K562 (cell line): ENCODE measurements around the gene PTPN12. TPM values are rescaled to one million over a fixed set of nuclear protein-coding genes. Genes with fewer than 3 reads are reported as not detected.

Source experiments
- ATAC-seq: fragments of 200-7000 bp; cut with Tn5 transposase; 3 replicates; pipeline ENCODE4 v1.9.1; 2020; ENCODE audit warnings: moderate library complexity
- BruUV-seq: library from RNA; stranded (reverse); fragments of 400-500 nt; replicated peaks from 2 replicates; lab custom pipeline; 2021; lab: Mats Ljungman, UMichigan
- CTCF ChIA-PET: fragments of 300-600 bp; formaldehyde crosslinking; extraction: SDS; loops from one replicate; lab custom pipeline; 2021; ENCODE audit warnings: low intra/inter-chr PET ratio; lab: Yijun Ruan, JAX
- POLR2A ChIA-PET: fragments of 300-600, 350-650 bp; sonication (Branson Sonifier 250); formaldehyde crosslinking; extraction: SDS; loops from one replicate; lab custom pipeline; 2021; ENCODE audit warnings: antibody characterized with exemption, inconsistent platforms; lab: Yijun Ruan, JAX
- DNase-seq, 4 experiments: peaks; one replicate each; pipeline versions ENCODE4 v3.0.0 to v3.0.0-alpha.2; 2011 to 2018; ENCODE audit warnings: low spot score in 3 of 4, mixed read lengths in 3 of 4; ENCODE audit errors: extremely low read depth in 1 of 4
- FAIRE-seq: peaks from 2 replicates; lab custom pipeline; 2011; peaks lifted over from hg19 to GRCh38; lab: Jason Lieb, UNC
- H2AFZ ChIP-seq: 2 replicates; pipeline ENCODE4 v1.6.0; 2011; ENCODE audit warnings: low read depth, low read length, control low read depth, inconsistent platforms
- H3K27ac ChIP-seq: fragments of 200-600 bp; 3 replicates; pipeline ENCODE4 v1.8.0; 2011; ENCODE audit warnings: low read depth, mild to moderate bottlenecking, control low read depth, inconsistent platforms, low read length, moderate library complexity, mixed read lengths; ENCODE audit errors: extremely low read depth
- H3K27me3 ChIP-seq, 2 experiments: fragments of 300-600 bp in 1 of 2; 2 replicates in 1 of 2; 3 replicates in 1 of 2; pipeline versions ENCODE4 v1.6.0 to v1.8.0; 2011; ENCODE audit warnings: inconsistent platforms in 2 of 2, low read length in 2 of 2, mild to moderate bottlenecking in 1 of 2, mixed read lengths in 1 of 2, moderate library complexity in 1 of 2; ENCODE audit not compliant: control insufficient read depth in 2 of 2, insufficient read depth in 2 of 2
- H3K36me3 ChIP-seq: fragments of 300-600 bp; 3 replicates; pipeline ENCODE4 v1.8.0; 2011; ENCODE audit warnings: mild to moderate bottlenecking, low read length, inconsistent platforms; ENCODE audit not compliant: control insufficient read depth, insufficient read depth
- H3K4me1 ChIP-seq, 2 experiments: fragments of 200-600 bp in 1 of 2; replicated peaks in 1 of 2; 2 replicates in 1 of 2; 3 replicates in 1 of 2; pipeline versions ENCODE4 v1.5.1 to v1.8.0; 2011; ENCODE audit warnings: inconsistent platforms in 2 of 2, low read length in 2 of 2, mild to moderate bottlenecking in 1 of 2, mixed read lengths in 1 of 2, moderate library complexity in 1 of 2; ENCODE audit not compliant: control insufficient read depth in 2 of 2, insufficient read depth in 2 of 2
- H3K4me2 ChIP-seq: 2 replicates; pipeline ENCODE4 v1.6.1; 2011; ENCODE audit warnings: low read length, control low read depth, inconsistent platforms, mixed read lengths; ENCODE audit not compliant: insufficient read depth
- H3K4me3 ChIP-seq: fragments of 200-600 bp; sonication (generic), shearing (Covaris generic); 2 replicates; pipeline ENCODE4 v1.5.1; 2016; ENCODE audit warnings: control low read depth, inconsistent platforms
- H3K79me2 ChIP-seq: fragments of 200-600 bp; 3 replicates; pipeline ENCODE4 v1.8.0; 2011; ENCODE audit warnings: low read length, inconsistent platforms; ENCODE audit not compliant: control insufficient read depth, insufficient read depth
- H3K9ac ChIP-seq, 2 experiments: 2 replicates each; pipeline versions ENCODE4 v1.6.0 to v1.6.1; 2011; ENCODE audit warnings: low read depth in 2 of 2, low read length in 2 of 2, control low read depth in 1 of 2, inconsistent platforms in 1 of 2, mild to moderate bottlenecking in 1 of 2, mixed read lengths in 1 of 2; ENCODE audit not compliant: insufficient read depth in 1 of 2
- H3K9me1 ChIP-seq: one replicate; pipeline ENCODE4 v1.6.0; 2011; ENCODE audit warnings: inconsistent platforms, mild to moderate bottlenecking, low read length, moderate library complexity; ENCODE audit not compliant: control insufficient read depth, insufficient read depth
- H3K9me3 ChIP-seq: replicated peaks from 2 replicates; pipeline ENCODE4 v1.5.1; 2011; ENCODE audit warnings: low read depth, low read length, inconsistent platforms; ENCODE audit not compliant: control insufficient read depth, insufficient read depth
- H4K20me1 ChIP-seq: replicated peaks from 2 replicates; pipeline ENCODE4 v1.6.1; 2011; ENCODE audit warnings: low read length, inconsistent platforms, mixed read lengths; ENCODE audit not compliant: control insufficient read depth, insufficient read depth
- ARID2 ChIP-seq: fragments of 450-650 bp; IDR thresholded peaks from 2 replicates; pipeline ENCODE4 v1.6.1; 2017; ENCODE audit warnings: antibody characterized with exemption, mild to moderate bottlenecking
- CCAR2 ChIP-seq: fragments of 200-400 bp; formaldehyde crosslinking; IDR thresholded peaks from 2 replicates; pipeline ENCODE4 v1.6.1; 2017; ENCODE audit warnings: mild to moderate bottlenecking, low read depth, low read length
- PYGO2 ChIP-seq: fragments of 450-650 bp; IDR thresholded peaks from 2 replicates; pipeline ENCODE4 v1.6.1; 2016; ENCODE audit warnings: mild to moderate bottlenecking, missing genetic modification characterization, moderate library complexity, missing compliant biosample characterization
- RB1 ChIP-seq: fragments of 450-650 bp; IDR thresholded peaks from 2 replicates; pipeline ENCODE4 v1.6.1; 2017; ENCODE audit warnings: low read depth, mild to moderate bottlenecking
- RBM15 ChIP-seq: fragments of 200-400 bp; formaldehyde crosslinking; IDR thresholded peaks from 2 replicates; pipeline ENCODE4 v1.6.1; 2018; ENCODE audit warnings: mild to moderate bottlenecking, low read length, moderate library complexity; ENCODE audit not compliant: insufficient read depth
- ZNF212 ChIP-seq: fragments of 450-650 bp; formaldehyde crosslinking; IDR thresholded peaks from 2 replicates; pipeline ENCODE4 v1.4.0; 2020; ENCODE audit warnings: mild to moderate bottlenecking
- ZNF23 ChIP-seq: fragments of 250-450 bp; sonication (Bioruptor Pico); IDR thresholded peaks from 2 replicates; pipeline ENCODE4 v1.4.0; 2020; ENCODE audit warnings: mild to moderate bottlenecking
- ZNF316 ChIP-seq: fragments of 450-650 bp; IDR thresholded peaks from 2 replicates; pipeline ENCODE4 v1.6.1; 2016
- ZNF431 ChIP-seq: sonication (generic); formaldehyde crosslinking; IDR thresholded peaks from 2 replicates; pipeline ENCODE4 v1.8.0; 2022; ENCODE audit warnings: mild to moderate bottlenecking, missing genetic modification reagents
- ZNF507 ChIP-seq: conservative IDR thresholded peaks from 2 replicates; pipeline ENCODE4 v1.6.1; 2017; ENCODE audit warnings: missing genetic modification characterization, missing compliant biosample characterization
- WGBS: fragments of 100-300 bp; shearing (Covaris generic); methylation state at CpG from one replicate; pipeline ENCODE4 v1.1.6; 2016; ENCODE audit warnings: low coverage, mixed read lengths; ENCODE audit not compliant: insufficient coverage; ENCODE audit errors: missing lambda C conversion rate; 5-methylcytosine and 5-hydroxymethylcytosine counted together
- in situ Hi-C: fragments of 300-500 bp; cut with MboI; formaldehyde crosslinking; loops from 4 replicates; pipeline ENCODE4 v1.15.0; 2018; ENCODE audit warnings: inconsistent platforms, mixed read lengths
- intact Hi-C: fragments of 100-400 bp; cut with micrococcal nuclease; formaldehyde crosslinking; loops from 2 replicates; pipeline ENCODE4 v1.14.2; 2022
- polyA plus RNA-seq, 8 experiments: library from polyadenylated mRNA; depleted of rRNA in 4 of 8; stranded (reverse) in 5 of 8; unstranded in 3 of 8; fragments of >200 nt; fragmentation: Nextera tagmentation in 2 of 8; fragmentation: Illumina TruSeq in 1 of 8; extraction: Ambion mirVana in 2 of 8; extraction: Trizol in 1 of 8; gene quantifications; 2 replicates each; pipeline versions ENCODE4 v1.2.1 to v1.2.3, GENCODE V29; 2011 to 2014; ENCODE audit warnings: inconsistent platforms in 1 of 8, missing spikeins in 1 of 8
- total RNA-seq, 7 experiments: library from RNA; depleted of rRNA in 6 of 7; stranded (reverse); fragments of >200 nt in 6 of 7; fragmentation: Illumina TruSeq in 2 of 7; extraction: Trizol in 2 of 7; gene quantifications; 2 replicates each; pipeline versions ENCODE4 v1.2.1 to v1.2.3, GENCODE V29; 2011 to 2021; ENCODE audit warnings: low replicate concordance in 1 of 7
- TF ChIP-seq, protein P1 (sequence below), 3 experiments: IDR thresholded peaks in 2 of 3; conservative IDR thresholded peaks in 1 of 3; 2 replicates each; pipeline ENCODE4 v1.5.1; 2011 to 2012; ENCODE audit warnings: low read length in 3 of 3, mild to moderate bottlenecking in 3 of 3, control low read depth in 2 of 3, improper control_type of control experiment in 1 of 3, inconsistent platforms in 1 of 3, low read depth in 1 of 3, mixed read lengths in 1 of 3, moderate library complexity in 1 of 3; ENCODE audit not compliant: insufficient read depth in 2 of 3
- TF ChIP-seq, protein P2 (sequence below): fragments of 250-450 bp; sonication (Bioruptor Pico); IDR thresholded peaks from 2 replicates; pipeline ENCODE4 v1.4.0; 2020; ENCODE audit warnings: mild to moderate bottlenecking, moderate library complexity

Gene PTPN12
- total and polyA plus RNA-seq, 9 of the 15 experiments (the other 6 are each of a cell fraction or from before 2014, with no cell fraction given): 15.3 to 79.8 (median 26.6) TPM

DNA sequence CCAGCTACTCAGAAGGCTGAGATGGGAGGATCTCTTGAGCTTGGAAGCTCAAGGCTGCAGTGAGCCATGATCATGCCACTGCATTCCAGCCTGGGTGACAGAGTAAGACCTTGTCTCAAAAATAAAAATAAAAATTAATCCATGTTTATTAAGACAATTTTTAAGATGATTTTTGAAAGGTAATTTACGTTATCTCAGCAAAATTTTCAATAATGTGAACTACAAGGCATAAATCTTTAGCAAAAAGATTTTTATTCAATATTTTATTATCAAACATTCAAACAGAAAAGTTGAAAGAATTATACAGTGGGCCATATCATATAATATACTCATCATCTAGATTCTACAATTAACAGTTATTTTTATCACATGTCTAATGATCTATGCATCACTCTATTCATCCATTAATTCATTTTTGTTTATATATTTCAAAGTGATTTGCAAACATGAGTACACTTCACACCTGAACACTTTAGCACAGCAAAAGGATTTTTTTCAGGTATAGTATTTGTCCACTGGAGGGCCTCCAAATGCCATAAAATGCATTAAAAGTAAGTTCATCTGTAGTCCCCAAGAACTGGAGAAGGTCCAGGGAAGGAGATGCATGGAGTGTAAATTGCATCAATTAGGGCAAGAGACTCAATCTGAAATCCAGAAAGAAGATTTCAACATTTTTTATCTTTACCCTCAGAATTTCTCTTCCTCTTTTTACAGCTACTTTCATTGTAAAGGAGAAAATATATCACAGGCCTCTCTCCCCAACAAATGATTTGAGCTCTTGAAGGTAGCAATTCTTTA is 120.5 kb downstream of the PTPN12 start (continued):
- TF ChIP-seq ARID2: peak; percentile 77
- peak; percentile 84 for TF ChIP-seq ZNF316
- TF ChIP-seq, protein P1, sequence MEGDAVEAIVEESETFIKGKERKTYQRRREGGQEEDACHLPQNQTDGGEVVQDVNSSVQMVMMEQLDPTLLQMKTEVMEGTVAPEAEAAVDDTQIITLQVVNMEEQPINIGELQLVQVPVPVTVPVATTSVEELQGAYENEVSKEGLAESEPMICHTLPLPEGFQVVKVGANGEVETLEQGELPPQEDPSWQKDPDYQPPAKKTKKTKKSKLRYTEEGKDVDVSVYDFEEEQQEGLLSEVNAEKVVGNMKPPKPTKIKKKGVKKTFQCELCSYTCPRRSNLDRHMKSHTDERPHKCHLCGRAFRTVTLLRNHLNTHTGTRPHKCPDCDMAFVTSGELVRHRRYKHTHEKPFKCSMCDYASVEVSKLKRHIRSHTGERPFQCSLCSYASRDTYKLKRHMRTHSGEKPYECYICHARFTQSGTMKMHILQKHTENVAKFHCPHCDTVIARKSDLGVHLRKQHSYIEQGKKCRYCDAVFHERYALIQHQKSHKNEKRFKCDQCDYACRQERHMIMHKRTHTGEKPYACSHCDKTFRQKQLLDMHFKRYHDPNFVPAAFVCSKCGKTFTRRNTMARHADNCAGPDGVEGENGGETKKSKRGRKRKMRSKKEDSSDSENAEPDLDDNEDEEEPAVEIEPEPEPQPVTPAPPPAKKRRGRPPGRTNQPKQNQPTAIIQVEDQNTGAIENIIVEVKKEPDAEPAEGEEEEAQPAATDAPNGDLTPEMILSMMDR (IDR thresholded peaks at IDR 0.05 in 2 of 3, conservative IDR thresholded peaks at IDR 0.05 in 1 of 3; ENCODE audit: insufficient read depth in 2 of 3, low read depth in 1 of 3, low read length in 3 of 3): peak; percentile 62 to 86 (median 66); a peak in 5 of 6 replicates
- TF ChIP-seq RB1: peak; percentile 34; the same call in 1 of the 2 replicates
- no peak for TF ChIP-seq ZNF212 (CRISPR knock-in tag)

DNA sequence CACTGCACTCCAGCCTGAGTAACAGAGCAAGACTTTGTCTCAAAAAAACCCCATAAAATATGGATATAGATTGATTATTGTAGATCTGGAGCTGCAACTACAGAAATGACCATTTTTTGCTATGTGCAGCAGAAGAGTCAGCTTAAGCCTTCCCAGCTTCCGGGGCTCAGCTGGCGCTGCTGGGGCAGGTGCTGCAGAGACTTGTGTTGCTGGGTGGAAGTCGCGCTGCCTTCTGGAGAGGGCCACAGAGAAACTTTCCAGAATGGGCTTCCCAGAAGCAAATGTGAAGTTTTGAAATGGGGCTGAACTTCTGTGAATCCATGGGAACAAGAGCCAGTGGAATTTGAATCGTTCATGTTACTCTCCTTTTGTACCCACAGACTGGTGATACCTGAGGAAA is 121.8 kb downstream of the PTPN12 start:
- Histone ChIP-seq H4K20me1 (no peaks in the 10 kb centered on the region), H3K4me2 (no peak overlapping the region), H3K9ac (no peak overlapping the region), H3K9me1 (no peaks in the 10 kb centered on the region), H3K36me3 (no peaks in the 10 kb centered on the region), H3K79me2 (no peaks in the 10 kb centered on the region), H2AFZ (no peak overlapping the region), H3K27me3 (no peaks in the 10 kb centered on the region), H3K27ac (no peak overlapping the region), H3K4me1 (no peaks in the 10 kb centered on the region), H3K9me3 (no peaks in the 10 kb centered on the region), H3K4me3 (no peak overlapping the region)
- POLR2A ChIA-PET: interaction anchor here (1.0 kb wide), 1 partner anchor 15 kb away, joined by 4 read pairs; no protein-coding TSS in a partner anchor
- 85% methylated on average over 5 of the region's 5 CpGs for WGBS
- ATAC-seq: no peak
- no peak for DNase-seq
- no peak for FAIRE-seq
- intact Hi-C loops (loop anchor here (5.0 to 10.0 kb wide), 3 partner anchors 283 to 566 kb away; no protein-coding TSS in a partner anchor), in situ Hi-C loops (loop anchor here (5.0 to 25.0 kb wide), 2 partner anchors 93 to 553 kb away; no protein-coding TSS in a partner anchor)
- BruUV-seq: no TSS peak
- CTCF ChIA-PET: interaction anchor here (0.9 to 3.0 kb wide), 3 partner anchors 100 to 282 kb away, joined by 3 to 32 read pairs (median 11); no protein-coding TSS in a partner anchor
- no peak for TF ChIP-seq ZNF507 (tag)
- TF ChIP-seq ZNF431 (CRISPR knock-in tag): no peak
- TF ChIP-seq, protein P2, sequence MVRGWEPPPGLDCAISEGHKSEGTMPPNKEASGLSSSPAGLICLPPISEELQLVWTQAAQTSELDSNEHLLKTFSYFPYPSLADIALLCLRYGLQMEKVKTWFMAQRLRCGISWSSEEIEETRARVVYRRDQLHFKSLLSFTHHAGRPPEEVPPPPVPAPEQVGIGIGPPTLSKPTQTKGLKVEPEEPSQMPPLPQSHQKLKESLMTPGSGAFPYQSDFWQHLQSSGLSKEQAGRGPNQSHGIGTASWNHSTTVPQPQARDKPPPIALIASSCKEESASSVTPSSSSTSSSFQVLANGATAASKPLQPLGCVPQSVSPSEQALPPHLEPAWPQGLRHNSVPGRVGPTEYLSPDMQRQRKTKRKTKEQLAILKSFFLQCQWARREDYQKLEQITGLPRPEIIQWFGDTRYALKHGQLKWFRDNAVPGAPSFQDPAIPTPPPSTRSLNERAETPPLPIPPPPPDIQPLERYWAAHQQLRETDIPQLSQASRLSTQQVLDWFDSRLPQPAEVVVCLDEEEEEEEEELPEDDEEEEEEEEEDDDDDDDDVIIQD (CRISPR knock-in tag): no peak
- TF ChIP-seq PYGO2 (tag): no peak
- no peak for TF ChIP-seq CCAR2
- TF ChIP-seq RBM15: no peak
- no peak for TF ChIP-seq ZNF23
